HG03457 (cell line): ENCODE results near the gene AKAP6.
"Not testable (repeated sequence)": the region's sequence is repeated elsewhere in the genome, so short reads cannot be mapped to it uniquely, and the experiment has no call there.

ENCODE experiments used
- ATAC-seq: cut with Tn5 transposase; IDR thresholded peaks from one replicate; pipeline ENCODE4 v1.9.1; 2021; ENCODE audit warnings: moderate number of reproducible peaks; ENCODE audit not compliant: unreplicated experiment

Gene AKAP6

DNA sequence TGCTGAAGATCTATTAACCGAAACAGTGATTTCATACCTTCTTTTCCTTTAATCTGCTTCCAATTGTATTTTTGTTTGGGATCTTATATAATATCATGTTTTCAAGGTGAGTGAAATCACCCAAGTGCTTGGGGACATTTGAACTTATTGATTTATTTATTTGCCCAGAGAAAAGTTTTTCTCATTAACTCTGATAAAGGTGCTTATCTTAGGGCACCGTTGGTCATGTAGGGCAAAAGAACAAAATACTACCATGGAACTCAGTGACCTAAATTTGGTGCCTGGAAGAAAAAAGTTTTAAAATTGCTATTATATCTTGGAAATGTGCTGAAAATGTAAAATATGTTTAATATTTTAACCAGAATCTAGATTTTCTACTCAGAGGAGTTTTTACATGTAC, 402.2 kb downstream of the AKAP6 start:
- no peak for ATAC-seq

DNA sequence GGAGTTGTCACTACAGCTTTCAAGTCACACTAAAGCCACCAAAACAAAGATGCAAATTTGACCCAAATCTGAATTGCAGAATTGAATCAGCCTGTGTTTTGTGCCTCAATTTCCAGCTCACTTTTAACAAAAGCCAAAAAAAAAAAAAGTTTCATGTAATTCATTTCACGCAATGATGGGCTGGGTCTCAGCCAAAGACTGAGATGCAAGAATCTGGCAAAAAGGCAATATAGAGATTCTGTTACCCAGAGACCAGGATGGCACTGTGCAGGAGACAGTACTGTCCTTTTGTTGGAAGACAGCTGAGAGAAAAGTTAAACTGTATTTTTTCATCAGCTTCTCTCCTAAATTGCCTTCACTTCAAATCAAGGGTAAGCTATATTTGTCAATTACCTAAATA, 403.9 kb downstream of the AKAP6 start:
- ATAC-seq, result no peak

DNA sequence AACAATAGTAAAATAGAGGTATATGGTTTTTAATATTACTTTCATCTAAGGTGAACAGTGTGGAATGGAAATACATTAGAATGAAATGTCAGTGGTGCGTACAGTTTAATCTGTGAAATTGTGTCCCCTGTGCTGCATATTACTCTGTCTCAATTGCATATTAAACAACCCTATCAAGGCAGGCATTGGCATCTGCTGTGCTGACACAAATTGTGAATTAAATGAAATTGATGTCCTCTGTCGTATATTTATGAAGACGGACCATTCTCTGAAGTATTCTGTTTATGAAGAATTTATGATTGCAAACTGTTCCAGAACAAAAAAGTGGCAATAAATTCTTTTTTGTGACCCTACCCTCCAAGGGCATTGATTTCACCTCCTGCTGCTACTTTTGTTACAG, 405.2 kb downstream of the AKAP6 start:
- no peak for ATAC-seq

DNA sequence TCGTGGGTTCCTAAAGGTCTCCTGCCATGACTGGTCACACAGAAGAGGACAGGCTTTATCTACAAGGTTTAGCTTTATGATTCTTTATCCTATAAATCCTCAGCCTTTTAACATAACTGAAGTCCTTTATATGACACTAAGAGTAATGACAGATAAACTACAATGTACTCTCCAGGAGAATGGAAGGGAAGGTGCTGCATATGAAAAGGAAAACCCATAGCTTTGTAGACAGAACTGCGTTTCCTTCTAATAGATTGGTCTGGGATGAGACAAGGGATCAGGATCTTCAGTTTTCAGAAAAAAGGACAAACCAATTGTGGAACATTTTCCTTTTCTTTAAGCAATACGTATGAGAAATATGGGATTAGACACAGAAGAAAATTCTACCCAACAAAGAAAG, 408.5 kb downstream of the AKAP6 start:
- no peak for ATAC-seq

DNA sequence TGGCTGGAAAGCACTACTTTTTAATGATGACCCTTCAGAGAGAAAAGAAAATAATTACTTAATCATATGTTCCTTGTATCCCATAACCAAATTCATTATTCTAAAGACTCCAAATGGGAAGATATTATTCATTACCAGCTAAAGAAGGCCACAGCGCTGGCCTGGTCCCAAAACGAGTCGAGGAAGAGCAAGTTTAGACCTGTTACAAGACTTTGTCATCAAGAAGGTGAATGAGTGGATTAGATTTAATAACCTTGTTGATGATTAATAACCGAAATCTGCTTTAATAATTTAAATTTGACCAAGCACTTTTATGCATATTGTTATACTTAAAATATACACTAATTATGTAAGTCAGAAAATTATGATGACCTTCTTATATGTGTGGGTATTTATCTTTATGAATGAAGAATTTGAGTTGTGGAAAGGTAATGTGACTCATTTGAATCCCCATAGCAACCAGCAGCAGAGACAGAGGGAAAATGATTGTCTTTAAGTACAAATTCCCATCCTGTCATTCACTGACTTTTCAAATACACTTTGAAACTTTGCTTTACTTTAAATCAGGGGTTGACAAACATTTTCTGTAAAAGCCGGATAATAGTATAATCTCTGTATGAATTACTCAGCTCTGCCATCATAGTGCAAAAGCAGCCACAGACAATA, 409.2 kb downstream of the AKAP6 start:
- no peak for ATAC-seq

DNA sequence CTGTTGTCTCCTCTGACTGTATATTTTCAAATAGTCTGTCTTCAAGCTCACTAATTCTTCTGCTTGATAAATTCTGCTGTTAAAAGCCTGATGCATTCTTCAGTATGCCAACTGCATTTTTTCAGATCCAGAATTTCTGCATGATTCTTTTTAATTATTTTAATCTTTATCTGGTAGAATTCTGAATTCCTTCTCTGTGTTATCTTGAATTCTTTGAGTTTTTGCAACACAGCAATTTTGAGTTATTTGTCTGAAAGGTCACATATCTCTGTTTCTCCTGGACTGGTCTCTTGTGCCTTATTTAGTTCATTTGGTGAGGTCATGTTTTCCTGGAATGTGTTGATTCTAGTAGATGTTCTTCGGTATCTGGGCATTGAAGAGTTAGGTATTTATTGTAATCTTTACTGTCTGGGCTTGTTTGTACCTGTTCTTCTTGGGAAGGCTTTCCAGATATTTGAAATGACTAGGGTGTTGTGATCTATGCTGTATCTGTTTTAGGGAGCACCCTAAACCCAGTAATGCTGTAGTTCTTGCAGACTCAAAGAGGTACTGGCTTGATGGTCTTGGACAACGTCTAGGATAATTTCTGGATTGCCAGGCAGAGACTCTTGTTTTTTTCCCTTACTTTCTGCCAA, 415.8 kb downstream of the AKAP6 start:
- no peak for ATAC-seq

DNA sequence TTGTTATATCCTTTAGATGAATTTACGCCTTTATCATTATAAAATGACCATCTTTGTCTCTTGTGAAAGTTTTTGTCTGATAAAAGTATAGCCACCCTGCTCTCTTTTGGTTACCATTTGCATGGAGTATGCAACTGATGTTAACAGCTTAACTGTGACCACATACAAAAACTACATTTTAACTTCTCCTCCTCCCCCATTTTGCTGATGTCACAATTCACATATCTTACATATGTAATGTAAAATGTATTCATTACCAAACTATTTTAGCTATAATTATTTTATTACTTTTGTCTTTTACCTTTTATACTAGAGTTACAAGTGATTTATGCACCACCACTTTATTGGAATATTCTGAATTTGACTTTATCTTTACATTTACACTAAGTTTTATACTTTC, 425.1 kb downstream of the AKAP6 start:
- no peak for ATAC-seq

DNA sequence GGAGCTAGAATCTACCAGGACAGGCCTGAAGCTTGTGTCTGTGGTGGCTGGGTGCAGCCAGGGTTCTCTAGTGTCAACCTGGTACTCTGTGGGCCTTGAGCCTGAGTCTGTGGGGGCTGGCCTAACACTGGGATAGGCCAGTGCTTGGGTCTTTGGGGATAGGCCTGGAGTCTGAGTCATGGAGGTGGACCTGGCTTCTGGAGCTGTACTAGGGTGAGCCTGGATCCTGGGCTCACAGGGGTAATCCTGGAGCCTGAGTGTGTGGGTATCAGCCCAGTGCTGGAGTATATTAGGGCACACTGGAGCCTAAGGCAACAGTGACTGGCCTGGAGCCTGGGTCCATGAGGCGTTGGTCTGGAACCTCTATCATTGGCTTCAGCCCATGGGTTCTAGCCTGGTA, 427.1 kb downstream of the AKAP6 start:
- no peak for ATAC-seq

DNA sequence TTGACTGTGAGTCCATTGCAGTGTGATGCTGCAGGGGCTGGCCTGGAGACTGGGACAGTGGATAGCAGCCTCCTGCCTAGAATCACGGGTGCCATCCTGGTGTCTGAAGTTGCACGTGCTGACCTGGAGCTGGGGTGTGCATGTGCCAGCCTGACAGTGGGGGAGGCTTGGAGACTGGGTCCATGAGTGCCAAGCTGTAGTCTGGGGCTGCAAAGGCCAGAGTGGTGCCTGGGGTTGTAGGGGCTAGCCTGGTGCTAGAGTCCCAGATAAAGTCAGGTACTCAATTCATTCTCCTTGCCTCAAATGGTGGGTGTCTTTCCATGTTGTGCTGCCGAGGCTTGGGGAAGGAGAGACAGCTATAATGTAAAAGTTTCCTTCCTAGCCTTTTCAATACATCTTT, 427.7 kb downstream of the AKAP6 start:
- ATAC-seq, result no peak

DNA sequence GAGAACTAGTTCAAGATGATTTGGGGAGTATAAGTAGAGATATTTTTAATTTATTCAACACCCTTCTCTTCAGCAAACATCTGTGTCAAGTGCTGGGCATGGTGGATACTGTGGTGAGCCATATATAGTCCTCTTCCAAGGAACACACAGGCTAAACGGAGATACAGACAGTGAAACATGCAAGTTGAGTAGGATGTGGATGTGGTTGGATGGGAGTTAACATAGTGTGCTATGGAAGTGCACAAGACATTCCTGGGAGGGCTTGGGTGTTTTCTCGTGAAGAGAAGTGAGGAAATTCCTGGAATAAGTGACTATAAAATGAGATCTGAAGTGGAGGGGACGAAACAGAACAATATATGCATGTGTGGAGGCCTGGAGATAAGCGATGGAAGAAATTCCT, 428.5 kb downstream of the AKAP6 start:
- ATAC-seq, result no peak

DNA sequence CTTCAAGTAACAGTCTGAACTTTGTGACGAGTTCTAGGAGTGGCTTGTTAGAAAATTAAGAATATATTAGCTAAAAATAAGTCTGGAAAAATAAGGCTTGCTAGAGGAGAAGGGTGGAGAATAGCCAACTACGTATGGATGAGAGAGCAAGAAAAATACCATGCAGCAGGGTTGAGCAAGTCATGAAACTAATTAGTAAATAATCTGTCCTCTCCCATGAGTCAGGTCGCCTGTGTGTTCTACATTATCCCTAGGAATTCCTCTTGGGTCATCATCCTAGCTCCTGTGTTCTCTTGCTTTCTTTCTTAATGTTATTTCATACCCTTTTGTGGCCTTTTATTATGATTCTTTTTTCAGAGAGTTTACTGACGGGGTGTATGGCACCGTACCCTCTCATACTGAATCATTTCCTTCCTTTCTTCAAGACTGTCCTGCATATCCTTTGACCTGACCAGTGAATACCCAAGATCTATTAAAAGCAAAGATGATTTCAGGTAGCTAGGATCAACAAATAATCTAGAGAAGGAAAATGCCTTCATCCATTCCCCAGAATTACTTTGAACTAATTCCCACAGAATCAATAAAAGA, 432.4 kb downstream of the AKAP6 start:
- ATAC-seq, result no peak

DNA sequence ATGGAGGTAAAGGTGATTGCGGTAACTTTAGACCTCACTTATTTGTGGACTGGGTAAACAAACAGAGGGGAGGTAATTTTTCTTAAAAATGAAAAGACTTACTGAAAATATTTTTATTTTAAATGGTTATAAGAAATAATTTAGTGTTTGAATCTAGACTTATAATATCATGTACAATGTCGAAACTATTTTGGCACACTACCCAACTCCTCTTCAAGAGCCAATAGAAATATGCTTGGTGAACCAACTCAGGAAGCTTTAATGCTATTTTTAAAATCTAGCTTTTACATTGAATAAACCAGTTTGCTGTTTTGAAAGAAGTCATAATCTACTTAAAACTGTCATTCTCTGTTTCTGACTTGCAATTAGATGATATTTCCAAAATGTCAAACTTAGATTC, 433.8 kb downstream of the AKAP6 start:
- ATAC-seq, result no peak

DNA sequence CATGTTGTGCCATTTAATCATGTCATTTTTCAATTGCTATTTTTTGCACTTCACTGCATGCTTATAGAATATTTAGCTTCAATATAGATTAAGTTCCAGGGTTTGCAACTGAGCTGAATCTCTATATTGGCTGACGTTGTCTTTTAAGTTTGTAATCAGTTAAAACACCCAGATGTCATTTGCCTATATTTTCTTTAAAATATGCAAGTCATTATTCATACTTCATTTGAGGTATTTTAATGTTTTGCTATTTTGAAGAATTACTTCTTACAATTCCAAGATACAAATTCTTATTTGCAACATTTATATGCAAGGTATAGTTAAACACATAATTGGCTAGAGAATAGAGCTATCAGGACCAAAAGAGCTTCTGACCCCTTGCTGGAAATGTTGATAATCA, 434.6 kb downstream of the AKAP6 start:
- ATAC-seq, result no peak

DNA sequence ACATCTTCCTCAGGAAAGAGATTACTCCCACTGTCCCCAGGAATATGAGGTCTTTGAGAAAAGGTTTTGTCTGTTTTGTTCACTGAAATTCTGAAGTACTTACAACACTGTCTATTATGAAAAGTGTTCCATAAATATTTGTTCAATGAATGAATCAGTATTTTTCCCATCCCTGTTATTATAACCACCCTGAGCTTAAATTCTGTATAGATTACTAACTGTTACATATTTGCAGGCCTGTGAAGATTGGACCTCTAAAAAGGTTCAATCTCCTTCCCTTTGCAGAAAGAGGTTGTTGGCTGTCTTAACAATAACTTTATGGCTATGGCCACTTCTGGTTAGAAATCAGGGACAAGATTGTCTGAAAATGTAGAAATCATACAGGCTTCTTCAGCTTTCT, 435.0 kb downstream of the AKAP6 start:
- no peak for ATAC-seq

DNA sequence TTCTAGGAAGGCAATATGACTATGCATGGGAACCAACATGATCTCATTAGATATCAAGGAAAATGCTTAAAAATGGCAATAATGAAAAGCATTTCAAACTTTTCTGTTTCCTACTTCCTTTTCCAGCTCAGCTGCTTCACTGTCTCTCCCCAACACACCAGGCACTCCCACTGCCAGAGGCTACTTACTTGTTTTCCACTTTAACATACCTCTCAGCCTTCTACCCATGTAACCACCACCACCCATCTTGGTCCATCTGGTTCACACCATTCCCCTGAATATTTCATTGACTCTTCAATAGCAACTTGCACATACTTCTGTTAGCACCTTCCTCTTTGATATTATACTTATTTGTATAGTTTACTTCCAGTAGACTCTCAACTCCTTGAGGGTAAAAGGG, 441.3 kb downstream of the AKAP6 start:
- no peak for ATAC-seq

DNA sequence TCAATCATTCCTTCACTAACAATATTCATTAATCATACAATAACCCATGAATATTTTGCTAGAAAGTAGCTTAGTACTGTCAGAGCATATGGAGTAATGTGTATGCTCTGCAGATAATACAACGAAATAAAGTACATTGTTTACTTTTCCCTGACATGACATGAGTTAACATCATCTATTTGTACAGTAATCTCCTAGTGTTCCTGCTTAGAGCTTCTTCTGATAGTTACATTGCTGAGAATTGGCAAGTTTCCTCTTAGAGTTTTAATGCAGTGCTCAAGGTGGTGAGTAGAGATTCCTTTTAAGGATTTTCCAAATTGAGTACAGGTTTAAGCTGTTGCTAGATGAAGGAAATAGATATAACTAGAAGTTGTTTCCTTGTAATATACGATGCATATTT, 445.1 kb downstream of the AKAP6 start:
- no peak for ATAC-seq

DNA sequence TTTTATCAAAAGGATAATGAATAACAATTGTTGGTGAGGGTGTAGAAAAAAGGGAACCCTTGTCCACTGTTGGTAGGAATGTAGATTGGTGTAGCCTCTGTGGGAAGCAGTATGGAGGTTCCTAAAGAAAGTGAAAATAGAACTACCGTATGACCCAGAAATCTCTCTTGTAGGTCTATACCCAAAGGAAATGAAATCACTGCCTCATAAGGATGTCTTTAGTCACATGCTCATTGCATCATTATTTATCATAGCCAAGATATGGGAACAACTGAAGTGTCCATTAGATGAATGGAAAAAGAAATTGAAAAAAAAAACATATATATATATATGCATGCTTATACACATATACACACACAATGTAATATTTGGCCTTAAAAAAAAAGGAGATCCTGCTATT, 450.7 kb downstream of the AKAP6 start:
- ATAC-seq, result no peak

DNA sequence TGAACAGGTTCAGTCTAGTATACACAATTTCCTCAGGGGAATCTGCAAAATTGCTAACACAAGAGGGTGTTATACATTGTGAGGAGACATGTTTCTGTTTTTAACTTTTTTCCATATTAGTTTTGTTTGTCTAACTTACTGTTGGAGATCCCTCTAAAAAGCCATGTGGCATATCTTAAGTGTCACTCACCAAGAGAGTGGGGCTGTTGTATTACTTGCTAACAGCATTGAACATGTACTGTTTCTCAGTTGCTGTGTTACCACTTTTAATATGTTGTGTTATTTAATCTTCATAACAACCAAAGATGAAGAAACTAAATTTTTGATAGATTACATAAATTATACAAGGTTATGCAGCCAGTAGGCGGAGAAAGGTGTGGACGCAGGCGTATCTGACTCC, 455.3 kb downstream of the AKAP6 start:
- ATAC-seq, result no peak

DNA sequence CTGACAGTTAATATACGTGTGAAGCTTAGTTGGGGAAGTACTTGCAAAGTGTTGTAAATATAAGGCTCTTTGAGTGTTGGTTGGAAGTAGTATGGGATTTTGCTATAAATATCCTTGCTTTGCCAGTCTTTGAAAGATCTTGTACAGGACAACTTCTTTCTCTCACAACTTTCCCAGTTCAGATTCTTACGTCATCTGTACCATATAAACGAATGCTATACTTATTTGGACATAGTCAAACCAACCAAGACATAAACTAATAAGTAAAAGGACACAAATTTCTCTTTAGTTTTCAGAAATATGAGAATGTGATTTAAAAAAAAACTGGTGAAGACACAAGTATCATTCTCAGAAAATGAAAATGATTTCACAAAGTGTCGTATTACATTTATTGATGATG, 456.5 kb downstream of the AKAP6 start:
- ATAC-seq, result no peak

DNA sequence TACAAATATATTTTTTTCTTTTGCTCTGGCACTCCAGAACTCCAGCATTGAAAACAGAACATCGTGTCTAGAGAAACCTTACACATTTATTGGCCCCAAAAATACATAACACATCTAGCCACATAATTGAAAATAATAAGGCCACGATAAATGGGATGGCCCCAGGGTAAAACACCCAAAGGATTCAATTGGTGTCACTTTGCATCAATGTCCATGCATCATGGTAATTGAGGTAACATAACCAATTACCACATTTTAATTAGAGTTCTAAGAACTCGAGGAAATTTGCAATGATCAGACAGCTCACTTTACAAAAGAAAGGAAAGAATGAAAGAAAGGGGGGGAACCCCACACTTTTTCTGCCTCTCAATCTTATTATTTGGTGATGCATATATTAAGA, 457.8 kb downstream of the AKAP6 start:
- no peak for ATAC-seq

DNA sequence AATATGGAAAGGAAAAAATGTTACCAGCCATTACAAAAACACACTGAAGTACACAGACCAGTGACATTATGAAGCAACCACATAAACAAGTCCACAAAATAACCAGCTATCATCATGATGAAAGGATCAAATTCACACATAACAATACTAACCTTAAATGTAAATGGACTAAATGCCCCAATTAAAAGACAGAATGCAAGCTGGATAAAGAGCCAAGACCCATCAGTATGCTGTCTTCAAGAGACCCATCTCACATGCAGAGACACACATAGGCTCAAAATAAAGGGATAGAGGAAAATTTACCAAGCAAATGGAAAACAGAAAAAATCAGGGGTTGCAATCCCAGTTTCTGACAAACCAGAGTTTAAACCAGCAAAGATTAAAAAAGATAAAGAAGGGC, 463.9 kb downstream of the AKAP6 start:
- ATAC-seq, result not testable (repeated sequence)

DNA sequence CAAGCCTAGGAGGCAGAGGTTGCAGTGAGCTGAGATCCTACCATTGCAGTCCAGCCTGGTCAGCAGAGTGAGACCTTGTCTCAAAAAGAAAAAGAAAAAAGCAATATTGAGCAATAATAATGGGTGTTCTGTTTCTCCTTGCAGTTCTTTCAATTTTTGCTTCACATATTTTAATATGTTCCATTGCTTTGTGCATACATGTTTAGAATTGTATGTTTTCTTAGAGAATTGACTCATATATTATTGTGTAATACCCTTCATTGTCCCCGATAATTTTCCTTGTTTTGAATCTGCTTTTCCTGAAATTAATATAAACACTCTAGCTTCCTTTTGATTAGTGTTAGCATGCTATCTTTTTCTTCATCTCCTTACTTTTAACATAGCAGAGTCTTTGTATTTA, 471.2 kb downstream of the AKAP6 start:
- no peak for ATAC-seq

DNA sequence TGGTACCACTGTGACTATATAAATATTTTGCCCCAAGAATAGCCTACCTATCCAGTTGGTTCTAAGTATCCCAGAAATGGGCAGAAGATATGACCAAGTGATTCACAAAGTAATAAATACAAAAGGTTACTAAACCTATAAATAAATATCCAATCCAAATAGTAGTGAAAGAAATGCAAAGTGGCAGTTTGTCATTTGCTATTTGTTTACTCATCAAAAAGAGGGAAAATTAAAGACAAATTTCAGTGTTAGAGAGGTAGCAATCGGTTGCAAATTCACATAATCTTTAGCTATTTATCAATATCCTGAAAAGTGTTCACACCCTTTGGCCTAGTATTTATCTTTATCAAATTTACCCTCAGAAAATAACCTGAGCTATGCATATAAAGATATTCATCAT, 473.2 kb downstream of the AKAP6 start:
- no peak for ATAC-seq
